Stimulated activated CD8-positive, alpha-beta memory T cell treated with anti-CD3 and anti-CD28 coated beads, Interleukin-4, amount 100 ng/mL, for 1 hour (primary cell): ENCODE measurements around the gene TPBGL.

Experiments
- DNase-seq, 2 donors: peaks; one replicate each; pipeline ENCODE4 v3.0.0-alpha.2; 2020; ENCODE audit warnings: low read depth in 2 of 2, low spot score in 1 of 2

Gene TPBGL

DNA sequence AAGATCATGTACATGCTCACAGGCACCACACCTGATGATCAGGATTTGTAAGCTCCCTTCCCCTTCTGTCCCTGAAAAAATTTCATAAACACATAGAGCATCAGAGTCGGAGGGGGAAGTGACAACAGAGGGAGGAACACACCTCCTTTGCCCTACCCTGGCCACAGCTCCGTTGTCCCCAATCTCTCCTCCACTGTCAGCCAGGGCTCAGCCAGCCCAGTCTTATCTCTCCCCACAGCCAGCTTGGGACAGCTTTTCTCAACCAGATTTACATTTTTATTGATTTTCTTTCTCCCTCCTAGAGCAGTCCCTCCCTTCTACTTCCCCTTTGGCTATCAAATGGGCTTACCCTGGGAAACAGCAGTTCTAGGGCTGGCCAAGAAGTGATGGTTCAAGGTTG lies 32.1 kb upstream of the TPBGL start:
- DNase-seq: no peak

DNA sequence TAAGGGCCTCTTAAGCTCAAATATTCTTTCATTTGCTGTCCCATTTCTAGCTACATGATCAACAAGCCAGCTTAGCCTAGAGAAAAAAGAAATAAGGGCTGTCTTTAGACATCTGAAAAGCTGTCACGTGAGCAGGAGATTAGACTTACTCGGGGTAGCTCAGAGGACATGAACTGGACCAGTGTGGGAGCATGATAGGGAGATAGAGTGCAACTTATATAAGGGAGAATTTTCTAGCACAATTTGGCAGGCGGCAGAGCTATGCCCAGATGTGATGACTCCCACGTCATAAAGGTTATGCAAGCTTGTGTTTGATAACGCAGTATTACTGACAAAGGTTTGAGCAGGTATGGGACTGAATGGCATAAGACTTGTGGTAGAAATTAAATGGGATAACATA lies 28.2 kb upstream of the TPBGL start:
- DNase-seq: no peak

DNA sequence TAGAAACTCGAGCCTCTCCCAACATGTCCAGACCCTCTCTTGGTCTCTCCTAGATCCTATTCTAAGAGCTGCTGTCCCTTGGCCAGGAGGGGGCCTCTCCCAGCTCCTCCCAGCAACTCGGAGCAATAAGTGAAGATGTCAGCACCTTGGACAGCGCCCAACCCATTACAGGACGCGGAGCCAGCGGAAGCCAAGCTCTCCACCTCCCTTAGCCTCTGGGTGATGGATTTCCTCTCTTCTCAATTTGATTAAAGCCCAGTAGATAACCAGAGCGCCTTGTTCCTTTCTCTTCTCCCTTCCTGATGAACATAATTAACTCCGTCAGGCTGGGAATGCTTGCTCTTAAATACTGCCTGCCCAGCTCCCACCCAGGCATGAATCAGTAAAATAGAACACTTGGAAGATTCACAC lies 26.2 kb upstream of the TPBGL start:
- peak; percentile 61 to 65 for DNase-seq

DNA sequence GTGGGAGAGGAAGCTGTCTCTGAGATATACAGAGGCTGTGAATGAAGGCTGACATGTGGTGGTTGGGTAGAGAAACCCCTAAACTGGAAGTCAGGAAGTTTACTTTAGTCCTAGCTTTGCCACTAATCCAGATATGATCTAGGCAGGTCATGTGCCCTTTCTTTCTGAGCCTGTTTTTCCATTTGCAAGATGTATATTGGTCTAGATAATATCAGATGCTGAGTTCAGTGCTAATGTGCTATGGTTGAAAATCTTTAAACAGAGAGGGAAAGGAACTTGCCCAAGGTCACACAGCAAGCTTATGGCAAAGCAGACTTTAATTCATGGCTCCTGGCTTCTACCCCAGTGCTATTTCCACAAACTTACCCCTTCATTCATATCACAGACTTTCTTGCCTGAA lies 25.7 kb upstream of the TPBGL start:
- DNase-seq: no peak

DNA sequence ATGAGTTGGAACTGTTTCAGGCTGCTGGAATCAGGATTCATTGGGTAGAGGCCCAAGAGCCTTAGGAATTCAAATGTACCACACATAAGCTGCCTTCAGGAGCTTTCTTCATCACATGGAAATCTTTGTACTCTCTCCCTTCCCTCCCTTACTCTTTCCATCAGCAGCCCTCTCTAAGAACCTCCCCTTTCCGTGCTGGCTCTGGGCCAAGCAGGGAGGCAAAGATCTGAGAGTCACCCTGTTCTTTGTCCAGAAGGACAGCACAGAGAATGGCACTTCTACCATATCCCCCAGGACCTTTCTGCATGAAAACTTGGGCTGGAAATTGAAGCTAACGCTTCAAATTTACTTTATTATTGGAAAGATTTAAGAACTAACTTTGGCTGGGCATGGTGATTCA lies 20.7 kb upstream of the TPBGL start:
- DNase-seq: no peak

DNA sequence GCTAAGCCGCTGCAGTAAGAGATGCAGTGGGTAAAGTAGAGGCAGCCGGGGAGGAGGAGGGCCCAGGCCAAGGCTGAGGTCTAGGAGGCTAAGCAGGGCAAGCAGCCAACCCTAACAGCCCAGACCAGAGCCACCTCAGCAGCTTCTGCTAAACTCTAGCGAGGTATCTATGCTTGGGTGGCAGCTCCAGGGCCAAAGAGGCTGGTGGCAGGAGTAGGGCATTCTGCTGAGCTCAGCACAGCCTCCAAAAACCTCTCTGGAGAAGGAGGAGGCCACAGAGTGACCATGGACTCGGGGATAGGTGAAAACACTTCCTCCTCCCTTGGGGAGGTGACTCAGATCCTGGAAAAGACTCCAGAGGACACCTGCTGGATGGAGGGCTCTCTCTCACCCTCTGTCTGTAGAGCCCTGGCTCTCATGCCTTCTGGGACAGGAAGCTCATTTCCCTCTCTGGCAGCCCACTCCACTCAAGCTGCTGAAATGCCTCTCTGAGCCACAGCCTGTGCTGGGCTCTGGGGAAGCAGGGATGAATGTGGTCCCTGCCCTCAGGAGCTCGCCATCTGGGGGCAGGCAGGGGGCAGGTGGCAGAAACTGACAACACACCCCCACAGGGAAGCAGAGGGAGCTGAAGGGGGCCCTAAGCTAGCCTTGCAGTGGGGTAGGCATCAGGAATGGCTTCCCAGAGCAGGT lies 16.5 kb upstream of the TPBGL start:
- DNase-seq: no peak

DNA sequence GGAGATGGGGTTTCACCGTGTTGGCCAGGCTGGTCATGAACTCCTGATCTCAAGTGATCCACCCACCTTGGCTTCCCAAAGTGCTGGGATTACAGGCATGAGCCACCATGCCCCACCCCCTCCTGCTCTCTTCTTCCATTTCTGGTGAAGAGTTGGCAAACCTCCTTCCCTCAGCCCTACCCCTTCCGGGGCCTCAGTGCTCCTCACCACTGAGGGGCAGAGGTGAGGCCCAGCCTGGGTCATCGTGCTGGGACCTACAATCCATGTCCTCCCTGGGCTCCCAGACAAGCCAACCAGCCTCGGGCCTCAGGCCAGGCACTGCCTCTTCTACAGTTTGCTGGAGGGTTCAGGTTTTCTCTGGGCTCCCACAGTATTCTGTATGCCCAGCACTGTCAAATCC lies 14.8 kb upstream of the TPBGL start:
- DNase-seq: no peak

DNA sequence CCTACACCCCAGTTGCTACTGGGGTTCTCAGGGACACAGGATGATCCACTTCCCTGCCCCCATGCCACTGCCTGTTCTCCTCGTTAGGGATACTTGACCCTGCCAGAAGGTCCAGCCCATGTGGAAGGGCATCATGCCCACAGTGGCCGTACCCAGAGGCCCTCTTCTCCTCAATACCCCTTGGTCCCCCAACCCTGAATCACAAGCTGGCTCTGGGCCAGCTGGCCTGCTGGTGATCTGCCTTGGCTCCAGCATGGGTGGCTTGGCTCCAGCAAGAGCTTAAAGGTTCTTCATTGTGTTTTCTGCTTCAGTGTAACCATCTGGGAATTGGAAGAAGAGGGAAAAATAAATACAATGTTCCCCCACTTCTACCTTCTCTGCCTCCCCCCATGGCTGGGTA lies 11.1 kb upstream of the TPBGL start:
- no peak for DNase-seq

DNA sequence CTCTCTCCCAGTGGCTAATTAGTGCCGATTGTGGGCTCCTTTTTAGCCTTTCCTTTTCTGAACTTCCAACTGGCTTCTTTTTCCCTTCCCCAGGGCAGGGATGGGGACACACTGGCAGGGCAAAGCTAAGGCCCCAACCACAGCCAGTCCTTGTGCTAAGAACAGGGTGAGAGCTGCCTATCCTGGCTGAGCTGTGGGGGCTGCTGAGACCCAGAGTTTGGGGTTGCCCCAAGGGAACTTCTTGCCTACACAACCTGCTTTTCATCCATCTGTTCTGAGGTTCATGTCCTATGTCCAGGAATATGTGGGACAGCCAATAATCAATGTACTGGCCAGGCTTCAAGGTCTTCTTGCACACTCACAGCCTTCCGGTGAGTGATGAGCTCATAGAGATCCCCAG lies 10.0 kb upstream of the TPBGL start:
- no peak for DNase-seq

DNA sequence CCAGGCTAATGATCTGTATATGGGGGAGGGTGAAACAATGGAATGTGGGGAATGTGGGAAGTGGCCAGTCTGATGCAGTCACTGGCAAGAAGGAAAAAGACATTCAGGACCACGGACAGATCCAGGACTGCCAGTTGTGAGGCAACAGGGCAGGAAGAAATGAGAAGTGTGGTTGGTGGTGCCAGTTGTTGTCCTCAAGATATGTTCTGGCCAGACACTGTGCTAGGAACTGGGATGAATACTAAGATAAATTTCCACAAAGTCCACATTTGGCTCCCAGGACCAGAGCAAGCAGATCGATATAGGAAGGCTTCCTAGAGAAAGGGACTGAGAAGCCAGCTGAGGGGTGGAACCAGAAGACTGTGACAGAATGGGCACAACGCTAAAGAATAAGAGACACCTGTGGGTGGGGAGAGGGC lies 6.8 kb upstream of the TPBGL start:
- DNase-seq: no peak

DNA sequence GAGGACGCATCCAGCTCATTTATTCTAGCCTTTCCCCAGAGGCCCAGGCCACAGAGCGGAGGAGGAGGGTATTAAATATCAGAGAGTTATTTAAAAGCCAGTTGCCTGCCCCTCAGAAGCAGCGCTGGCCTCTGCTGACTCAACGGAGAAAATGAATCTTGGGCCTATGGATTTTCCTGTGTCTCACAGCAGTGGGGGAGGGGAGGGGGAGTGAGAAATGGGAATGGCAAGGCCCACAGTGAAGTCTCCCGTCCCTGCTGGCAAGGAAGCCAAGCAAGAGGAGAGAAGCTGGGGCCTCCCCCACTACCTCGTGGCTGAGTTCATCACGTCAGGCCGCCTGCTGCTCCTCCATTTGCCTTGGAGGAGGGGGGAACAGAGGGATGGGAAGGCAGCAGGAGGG lies 4.5 kb upstream of the TPBGL start:
- DNase-seq: no peak

DNA sequence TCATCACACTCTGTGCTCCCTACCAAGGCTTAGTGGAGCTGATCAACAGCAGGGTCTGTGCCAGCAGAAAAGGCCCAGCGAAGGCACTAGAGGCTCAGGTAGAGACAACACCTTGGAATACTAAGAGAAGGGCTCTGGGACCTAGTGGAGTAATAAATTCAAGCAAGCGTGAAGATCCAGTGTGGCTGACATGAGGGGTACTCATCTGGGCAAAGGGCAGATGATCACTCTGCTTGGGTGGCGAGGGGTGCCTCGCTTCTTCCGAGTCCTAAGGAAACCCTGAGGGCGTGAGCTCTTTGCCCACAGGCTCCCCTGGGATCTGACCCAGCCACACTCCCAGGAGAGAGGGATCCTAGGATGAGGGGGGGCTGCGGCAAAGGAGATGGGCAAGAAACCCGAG lies 3.5 kb upstream of the TPBGL start:
- DNase-seq: no peak

DNA sequence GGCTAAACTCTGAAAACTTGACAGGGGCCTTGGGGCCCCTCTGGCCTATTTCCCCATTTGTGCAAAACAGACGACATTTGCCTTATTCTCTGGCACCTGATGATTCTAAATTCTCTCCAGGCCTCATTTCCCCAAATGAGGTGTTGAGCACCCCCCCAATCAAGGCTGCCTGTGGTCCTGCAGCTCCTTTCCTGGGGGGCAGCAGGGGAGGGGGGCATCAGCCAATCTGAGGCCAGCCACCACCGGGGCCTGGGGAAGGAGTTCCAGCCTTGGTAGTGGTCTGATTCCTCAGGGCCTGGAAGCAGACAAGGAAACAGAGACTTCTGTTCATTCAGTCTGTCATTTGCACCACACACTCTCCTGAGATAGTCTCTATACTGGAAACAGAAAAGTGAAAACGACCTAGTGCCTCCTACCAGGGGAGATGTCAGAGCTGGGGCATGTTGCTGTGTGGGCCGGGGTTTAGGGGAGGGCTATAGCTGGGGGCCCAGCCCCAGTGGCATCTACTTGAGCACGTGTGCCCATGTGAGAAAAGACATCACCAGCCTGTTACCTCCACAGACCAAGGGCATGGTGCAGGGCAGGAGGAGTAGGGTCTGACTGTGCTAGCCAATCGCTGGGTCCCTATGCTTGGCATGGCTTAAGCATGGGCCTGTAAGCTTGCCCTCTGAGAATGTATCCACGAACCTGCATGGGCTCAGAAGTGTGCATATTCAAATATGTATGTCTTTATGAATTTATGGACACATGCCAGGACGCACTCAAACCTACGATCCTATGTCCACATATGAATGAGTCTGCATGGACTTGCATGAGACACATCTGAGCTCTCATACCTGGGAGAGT lies 1.8 kb upstream of the TPBGL start:
- DNase-seq: no peak

DNA sequence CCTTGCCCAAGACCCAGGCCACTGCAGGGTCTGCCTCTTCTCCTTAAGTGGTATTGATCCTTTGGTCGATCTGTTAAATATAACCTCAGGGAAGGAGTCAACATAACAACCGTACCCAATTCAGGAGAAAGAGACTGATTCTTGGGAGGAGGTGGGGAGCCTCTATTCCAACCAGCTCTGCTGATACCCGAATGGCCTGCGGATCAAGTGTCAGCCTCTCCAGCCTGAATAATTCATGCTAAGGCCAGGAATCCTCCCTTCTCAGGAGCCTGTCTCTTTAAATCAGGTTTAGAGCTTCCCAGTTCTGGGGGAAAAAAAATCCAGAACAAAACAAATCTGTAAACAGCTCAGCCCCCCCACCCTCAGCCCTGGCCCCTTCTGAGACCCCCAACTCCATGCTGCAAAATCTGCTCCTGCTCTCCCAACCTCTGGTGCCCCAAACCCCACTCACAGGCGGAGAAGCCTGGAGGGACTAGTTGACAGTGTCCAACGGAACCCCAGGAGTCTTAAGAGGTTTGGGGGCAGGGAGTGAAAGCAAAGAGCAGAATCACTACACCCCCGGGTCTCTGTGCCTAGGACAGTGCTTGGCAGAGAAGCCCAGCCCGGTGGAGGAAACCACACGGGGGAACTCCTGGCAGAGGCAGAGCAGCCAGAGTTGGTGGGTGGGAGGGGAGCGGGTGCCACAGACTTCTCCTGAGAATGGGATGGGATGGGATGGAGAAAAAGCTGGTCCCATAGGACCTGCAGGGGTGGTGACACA lies 863 bp upstream of the TPBGL start:
- DNase-seq: no peak

DNA sequence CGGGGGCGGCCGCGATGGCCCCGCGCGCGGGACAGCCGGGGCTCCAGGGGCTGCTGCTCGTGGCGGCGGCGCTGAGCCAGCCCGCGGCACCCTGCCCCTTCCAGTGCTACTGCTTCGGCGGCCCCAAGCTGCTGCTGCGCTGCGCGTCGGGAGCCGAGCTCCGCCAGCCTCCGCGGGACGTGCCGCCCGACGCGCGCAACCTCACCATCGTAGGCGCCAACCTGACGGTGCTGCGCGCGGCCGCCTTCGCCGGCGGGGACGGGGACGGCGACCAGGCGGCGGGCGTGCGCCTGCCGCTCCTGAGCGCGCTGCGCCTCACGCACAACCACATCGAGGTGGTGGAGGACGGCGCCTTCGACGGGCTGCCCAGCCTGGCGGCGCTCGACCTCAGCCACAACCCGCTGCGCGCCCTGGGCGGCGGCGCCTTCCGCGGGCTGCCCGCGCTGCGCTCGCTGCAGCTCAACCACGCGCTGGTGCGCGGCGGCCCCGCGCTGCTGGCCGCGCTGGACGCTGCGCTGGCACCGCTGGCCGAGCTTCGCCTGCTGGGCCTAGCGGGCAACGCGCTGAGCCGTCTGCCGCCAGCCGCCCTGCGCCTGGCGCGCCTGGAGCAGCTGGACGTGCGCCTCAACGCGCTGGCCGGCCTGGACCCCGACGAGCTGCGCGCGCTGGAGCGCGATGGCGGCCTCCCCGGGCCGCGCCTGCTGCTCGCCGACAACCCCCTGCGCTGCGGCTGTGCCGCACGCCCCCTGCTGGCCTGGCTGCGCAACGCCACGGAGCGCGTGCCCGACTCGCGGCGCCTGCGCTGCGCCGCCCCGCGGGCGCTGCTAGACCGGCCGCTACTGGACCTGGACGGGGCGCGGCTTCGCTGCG lies 697 bp downstream of the TPBGL start:
- DNase-seq: peak; percentile 60 to 70

DNA sequence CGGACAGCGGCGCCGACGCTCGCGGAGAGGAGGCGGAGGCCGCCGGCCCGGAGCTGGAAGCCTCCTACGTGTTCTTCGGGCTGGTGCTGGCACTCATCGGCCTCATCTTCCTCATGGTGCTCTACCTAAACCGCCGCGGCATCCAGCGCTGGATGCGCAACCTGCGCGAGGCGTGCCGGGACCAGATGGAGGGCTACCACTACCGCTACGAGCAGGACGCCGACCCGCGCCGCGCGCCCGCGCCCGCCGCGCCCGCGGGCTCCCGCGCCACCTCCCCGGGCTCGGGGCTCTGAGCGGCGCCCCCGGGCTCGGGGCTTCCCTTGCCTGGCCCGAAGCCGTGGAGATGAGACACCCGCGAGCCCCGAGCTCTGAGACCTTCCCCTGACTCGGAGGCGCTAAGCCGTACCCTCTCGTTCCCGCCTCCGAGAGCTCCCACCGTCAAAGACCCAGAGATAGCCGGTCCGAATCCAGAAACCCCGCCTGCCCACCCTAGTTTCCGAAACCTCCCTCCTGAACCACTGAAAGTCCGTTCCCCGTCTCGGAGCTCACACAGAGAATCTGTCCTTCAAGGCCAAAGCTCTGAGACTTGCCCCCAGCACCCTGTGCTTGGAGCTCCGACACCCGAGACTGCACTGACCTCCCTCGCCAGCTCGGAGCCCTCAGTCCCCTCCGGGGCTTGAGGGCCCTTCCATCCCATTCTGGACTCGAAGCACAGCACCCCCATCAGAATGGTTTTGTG lies 1.5 kb downstream of the TPBGL start:
- DNase-seq: no peak

DNA sequence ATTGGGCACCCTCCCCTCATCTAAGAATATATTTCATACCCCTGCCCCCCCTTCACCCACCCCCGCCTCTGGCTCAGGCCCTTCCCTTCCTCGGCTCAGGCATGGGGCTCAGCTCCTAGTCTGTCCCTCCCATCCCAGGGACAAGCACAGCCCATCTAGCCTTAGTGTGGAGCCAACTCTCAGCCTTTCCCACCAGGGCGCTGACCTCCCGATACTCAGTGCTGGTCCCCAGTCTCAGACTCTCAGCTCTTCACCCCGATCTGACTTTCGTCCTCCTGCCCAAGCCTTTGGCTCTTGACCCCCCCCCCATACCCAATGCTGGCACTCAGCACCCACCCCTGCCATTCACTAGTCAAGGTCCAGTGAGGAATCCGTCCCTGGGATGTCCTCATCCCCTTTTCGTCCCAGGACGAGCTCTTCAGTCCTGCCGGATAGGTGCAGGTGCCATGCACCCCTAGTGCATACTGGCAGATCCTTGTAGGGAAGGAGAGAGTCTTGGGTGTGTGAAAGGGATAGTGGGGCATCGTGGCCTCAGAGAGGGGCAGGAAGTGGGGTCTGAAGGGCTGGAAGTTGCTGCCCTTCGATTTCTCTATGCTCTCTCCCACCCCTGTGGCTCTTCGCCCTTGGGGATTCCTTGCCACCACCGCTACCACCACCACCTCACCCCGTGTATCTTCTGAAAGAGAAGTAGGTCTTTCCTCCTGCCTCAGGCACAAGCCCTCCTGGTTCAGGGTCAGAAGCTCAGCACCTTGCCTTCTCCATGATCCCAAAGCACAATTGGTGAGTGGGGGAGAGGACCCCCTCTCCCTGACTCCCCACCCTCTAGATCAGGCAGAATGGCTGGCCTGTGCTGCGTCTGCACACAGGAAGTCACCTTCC lies 2.4 kb downstream of the TPBGL start:
- DNase-seq: no peak

DNA sequence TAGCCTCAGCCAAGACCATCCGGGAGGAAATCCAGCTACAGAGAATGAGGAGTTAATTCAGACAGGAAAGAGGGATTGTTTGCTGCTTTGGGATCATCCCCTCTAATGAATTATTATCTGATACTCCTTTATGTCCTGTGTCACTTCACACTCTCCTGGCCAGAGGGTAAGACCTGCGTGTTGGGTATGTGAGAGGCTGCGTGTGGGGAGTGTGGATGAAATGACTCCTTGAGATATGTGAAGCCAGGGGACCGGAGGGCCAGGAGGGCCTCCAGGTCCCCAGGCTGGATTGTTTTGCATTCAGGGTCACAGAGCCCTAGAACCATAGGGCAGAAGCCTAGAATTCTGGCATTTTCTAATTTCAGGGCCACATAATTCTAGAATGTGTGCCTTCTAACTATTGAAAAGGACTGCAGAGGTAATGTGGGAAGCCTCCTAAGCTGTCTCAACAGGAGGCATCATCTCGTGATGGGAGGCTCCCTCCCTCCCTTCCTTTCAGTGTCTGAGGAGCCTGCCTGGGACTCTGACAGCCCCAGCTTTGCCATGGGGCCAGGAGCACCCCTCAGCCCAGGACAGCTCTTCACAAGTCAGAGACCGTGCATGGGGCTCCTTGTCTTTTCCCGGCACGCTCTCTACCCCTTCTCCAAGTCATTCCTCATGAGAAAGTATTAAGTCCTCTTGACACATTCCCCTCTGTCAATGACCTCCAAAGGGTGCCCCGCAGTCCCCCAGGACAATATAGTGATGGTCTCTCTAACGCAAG lies 3.7 kb downstream of the TPBGL start:
- DNase-seq: no peak
